ENCODE data around the gene GPHN.

Gene GPHN

GRCh38 chr14:67137744-67138371 lies 629.9 kb downstream of the GPHN start:
- TF ChIP-seq CTCF (IDR thresholded peaks at IDR 0.05) = peak; percentile 17
- no peak overlapping the region for H3K9ac ChIP-seq
- no peaks in the 10 kb centered on the region for H3K79me2 ChIP-seq
- no peaks in the 10 kb centered on the region for H3K27me3 ChIP-seq (ENCODE audit: control insufficient read depth, insufficient read depth, low read length)
- no peaks in the 10 kb centered on the region for H3K4me1 ChIP-seq
- H3K9me3 ChIP-seq (ENCODE audit: control insufficient read depth, low read length) = no peaks in the 10 kb centered on the region
- no peaks in the 10 kb centered on the region for H3K36me3 ChIP-seq (ENCODE audit: control insufficient read depth, insufficient read depth, low read length)
- H2AFZ ChIP-seq = no peak overlapping the region
- H3K27ac ChIP-seq = no peak overlapping the region
- no peak overlapping the region for H3K4me2 ChIP-seq (ENCODE audit: low read length)
- no peak overlapping the region for H3K4me3 ChIP-seq (ENCODE audit: low read depth, low read length)

GRCh38 chr14:67140556-67140955 lies 632.6 kb downstream of the GPHN start:
- Histone ChIP-seq H3K79me2 (no peaks in the 10 kb centered on the region), H3K4me3 (ENCODE audit: low read depth, low read length) (no peak overlapping the region), H3K9me3 (ENCODE audit: control insufficient read depth, low read length) (no peaks in the 10 kb centered on the region), H3K4me1 (no peaks in the 10 kb centered on the region), H3K36me3 (ENCODE audit: control insufficient read depth, insufficient read depth, low read length) (no peaks in the 10 kb centered on the region), H3K27me3 (ENCODE audit: control insufficient read depth, insufficient read depth, low read length) (no peaks in the 10 kb centered on the region), H2AFZ (no peak overlapping the region), H3K4me2 (ENCODE audit: low read length) (no peak overlapping the region), H3K27ac (no peak overlapping the region), H3K9ac (no peak overlapping the region)
- no peak for TF ChIP-seq CTCF (IDR thresholded peaks at IDR 0.05)

- no peaks in the 10 kb centered on the region for H3K4me1 ChIP-seq
- H3K4me2 ChIP-seq (ENCODE audit: low read length) = no peak overlapping the region
- H3K9me3 ChIP-seq (ENCODE audit: control insufficient read depth, low read length) = no peaks in the 10 kb centered on the region
Measured at GRCh38 chr14:67141146-67141900, 633.4 kb downstream of the GPHN start.

DNA sequence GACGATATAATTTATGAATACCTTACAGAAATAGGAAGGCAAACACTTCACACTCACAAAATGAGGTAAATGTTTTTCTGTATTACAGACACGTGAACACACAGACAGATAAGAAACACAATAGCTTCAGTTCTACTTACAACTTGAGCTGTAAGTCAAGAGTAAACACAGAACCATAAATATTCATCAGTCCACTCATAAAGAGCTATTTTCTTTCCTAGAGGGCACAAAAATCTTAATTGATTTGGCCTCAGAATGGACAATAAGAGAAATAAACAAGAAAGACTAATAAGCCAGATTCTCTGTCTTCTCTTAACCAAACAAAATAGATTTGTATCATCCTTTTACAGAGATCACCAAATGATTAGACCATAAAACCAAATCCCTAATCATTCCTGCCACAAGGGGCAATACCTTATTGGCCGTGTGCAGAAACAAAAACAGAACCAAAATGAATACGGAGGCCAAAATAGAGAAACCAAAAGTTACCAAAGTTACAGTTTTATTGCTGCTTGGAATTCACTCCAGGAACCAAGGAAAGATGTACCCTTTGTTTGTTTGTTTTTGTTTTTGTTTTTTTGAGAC lies 643.2 kb downstream of the GPHN start:
- no peak overlapping the region for H3K4me3 ChIP-seq (ENCODE audit: low read depth, low read length)
- H3K36me3 ChIP-seq (ENCODE audit: control insufficient read depth, insufficient read depth, low read length) = no peaks in the 10 kb centered on the region
- no peaks in the 10 kb centered on the region for H3K4me1 ChIP-seq
- no peak overlapping the region for H2AFZ ChIP-seq
- H3K9ac ChIP-seq = no peak overlapping the region
- no peaks in the 10 kb centered on the region for H3K79me2 ChIP-seq
- peak; percentile 35 for TF ChIP-seq CTCF (IDR thresholded peaks at IDR 0.05)
- no peak overlapping the region for H3K4me2 ChIP-seq (ENCODE audit: low read length)
- no peaks in the 10 kb centered on the region for H3K27me3 ChIP-seq (ENCODE audit: control insufficient read depth, insufficient read depth, low read length)
- H3K9me3 ChIP-seq (ENCODE audit: control insufficient read depth, low read length) = no peaks in the 10 kb centered on the region
- H3K27ac ChIP-seq = no peak overlapping the region

More at GRCh38 chr14:67141146-67141900, 633.4 kb downstream of the GPHN start:
- no peak for TF ChIP-seq CTCF (IDR thresholded peaks at IDR 0.05)
- H3K36me3 ChIP-seq (ENCODE audit: control insufficient read depth, insufficient read depth, low read length) = no peaks in the 10 kb centered on the region
- H3K4me3 ChIP-seq (ENCODE audit: low read depth, low read length) = no peak overlapping the region
- H3K79me2 ChIP-seq = no peaks in the 10 kb centered on the region
- no peak overlapping the region for H2AFZ ChIP-seq
- H3K9ac ChIP-seq = no peak overlapping the region
- H3K27me3 ChIP-seq (ENCODE audit: control insufficient read depth, insufficient read depth, low read length) = no peaks in the 10 kb centered on the region
- no peak overlapping the region for H3K27ac ChIP-seq
